Cardiac muscle cell (in vitro differentiated cells and primary cell): ENCODE measurements around the gene AKAP8. TPM values are rescaled to one million over a fixed set of nuclear protein-coding genes. Genes with fewer than 3 reads are reported as not detected.

Experiments used
- DNase-seq, 2 donors: peaks; one replicate each; pipeline versions ENCODE4 v3.0.0 to v3.0.0-alpha.2; 2010 to 2017; ENCODE audit warnings: low read depth in 1 of 2, low spot score in 1 of 2
- H3K27ac ChIP-seq: fragments of 200-600 bp; sonication (generic); 2 replicates; pipeline ENCODE4 v1.5.1; 2016
- H3K27me3 ChIP-seq: fragments of 200-600 bp; sonication (generic); 2 replicates; pipeline ENCODE4 v1.6.0; 2016; ENCODE audit warnings: control low read depth
- H3K36me3 ChIP-seq: fragments of 200-600 bp; sonication (generic); 2 replicates; pipeline ENCODE4 v1.5.1; 2016; ENCODE audit warnings: control low read depth
- H3K4me1 ChIP-seq: fragments of 200-600 bp; sonication (generic); 2 replicates; pipeline ENCODE4 v1.8.1; 2017; ENCODE audit warnings: low read depth, mild to moderate bottlenecking, mixed run types
- H3K4me3 ChIP-seq: fragments of 200-600 bp; sonication (generic); 2 replicates; pipeline ENCODE4 v1.5.1; 2016; ENCODE audit warnings: mild to moderate bottlenecking
- H3K9me3 ChIP-seq: fragments of 200-600 bp; sonication (generic); 2 replicates; pipeline ENCODE4 v1.5.1; 2017; ENCODE audit warnings: low read depth, mild to moderate bottlenecking, control low read depth
- CTCF ChIP-seq: IDR thresholded peaks from 2 replicates; pipeline ENCODE4 v1.5.1; 2012; ENCODE audit warnings: low read depth, mild to moderate bottlenecking, low read length
- polyA plus RNA-seq: library from polyadenylated mRNA; unstranded; fragments of >200 nt; fragmentation: Nextera tagmentation; extraction: Ambion mirVana; gene quantifications from 2 replicates; pipeline ENCODE4 v1.2.1, GENCODE V29; 2016
- total RNA-seq: library from RNA; depleted of rRNA; stranded (reverse); fragments of >200 nt; gene quantifications from 2 replicates; pipeline ENCODE4 v1.2.3, GENCODE V29; 2016

The AKAP8 gene
- total and polyA plus RNA-seq, 2 experiments from 2014 or later, result 17.8 to 34.5 TPM

GRCh38 chr19:15332311-15332996 is 47.1 kb downstream of the AKAP8 start, which contains the start of gene BRD4:
Gene BRD4 (minus strand): TSS chr19:15332539. CDS start chr19:15273099, 59,440 bp downstream.
- H3K27me3 ChIP-seq, result no peaks in the 10 kb centered on the region
- no peak for TF ChIP-seq CTCF
- peak; percentile 65 to 86 for DNase-seq
- peaks cover 39% of the 10 kb centered on the region for H3K4me1 ChIP-seq
- H3K4me3 ChIP-seq, result peak within 1 kb of the TSS; percentile 97
- H3K9me3 ChIP-seq, result no peaks in the 10 kb centered on the region
- H3K27ac ChIP-seq, result peak within 1 kb of the TSS; percentile 100
- H3K36me3 ChIP-seq, result no peaks in the 10 kb centered on the region

- DNase-seq, result peak; percentile 63 to 71
- no peak for TF ChIP-seq CTCF
- H3K27ac ChIP-seq, result peak overlapping the region; percentile 100
- peak overlapping the region; percentile 97 for H3K4me3 ChIP-seq
- no peaks in the 10 kb centered on the region for H3K9me3 ChIP-seq
- peaks cover 45% of the 10 kb centered on the region for H3K4me1 ChIP-seq
- H3K36me3 ChIP-seq, result no peaks in the 10 kb centered on the region
- no peaks in the 10 kb centered on the region for H3K27me3 ChIP-seq
These were observed 47.9 kb downstream of the AKAP8 start for GRCh38 chr19:15331419-15332310.

GRCh38 chr19:15330801-15331418 is 48.7 kb downstream of the AKAP8 start:
- H3K9me3 ChIP-seq, result no peaks in the 10 kb centered on the region
- no peak for TF ChIP-seq CTCF
- H3K27me3 ChIP-seq, result no peaks in the 10 kb centered on the region
- H3K4me1 ChIP-seq, result peaks cover 47% of the 10 kb centered on the region
- peak; percentile 19 to 64 for DNase-seq
- H3K27ac ChIP-seq, result peak overlapping the region; percentile 100
- peak overlapping the region; percentile 97 for H3K4me3 ChIP-seq
- no peaks in the 10 kb centered on the region for H3K36me3 ChIP-seq

GRCh38 chr19:15328312-15328711 is 51.3 kb downstream of the AKAP8 start:
- TF ChIP-seq CTCF, result no peak
- Histone ChIP-seq H3K36me3 (no peaks in the 10 kb centered on the region), H3K27ac (peak overlapping the region; percentile 100), H3K9me3 (no peaks in the 10 kb centered on the region), H3K4me1 (peaks cover 66% of the 10 kb centered on the region), H3K27me3 (no peaks in the 10 kb centered on the region), H3K4me3 (peak overlapping the region; percentile 8)
- peak in 1 of 2 donors; percentile 88 for DNase-seq

GRCh38 chr19:15324791-15325519 is 54.6 kb downstream of the AKAP8 start:
- H3K27ac ChIP-seq, result peak overlapping the region; percentile 74

More at GRCh38 chr19:15324791-15325519, 54.6 kb downstream of the AKAP8 start:
- Histone ChIP-seq H3K4me1 (peaks cover 82% of the 10 kb centered on the region), H3K9me3 (no peaks in the 10 kb centered on the region), H3K36me3 (no peaks in the 10 kb centered on the region), H3K4me3 (no peak overlapping the region), H3K27me3 (no peaks in the 10 kb centered on the region)
- no peak for TF ChIP-seq CTCF
- peak in 1 of 2 donors; percentile 32 for DNase-seq
